Panc1 (cell line): Measurements from ENCODE around the gene KRTAP3-1. TPM values are rescaled to one million over a fixed set of nuclear protein-coding genes. Genes with fewer than 3 reads are reported as not detected.

ENCODE experiments used
- ATAC-seq: fragments of 200-7000 bp; cut with Tn5 transposase; 2 replicates; pipeline ENCODE4 v1.9.1; 2020; ENCODE audit warnings: mild to moderate bottlenecking, moderate library complexity
- BruUV-seq: library from RNA; stranded (reverse); fragments of 400-500 nt; replicated peaks from 2 replicates; lab custom pipeline; 2021; lab: Mats Ljungman, UMichigan
- CTCF ChIA-PET: fragments of 300-600 bp; sonication (Branson Sonifier 250); formaldehyde crosslinking; loops from one replicate; lab custom pipeline; 2022; ENCODE audit warnings: antibody characterized with exemption; lab: Charles Lee
- POLR2A ChIA-PET: fragments of 300-600 bp; sonication (Branson Sonifier 250); formaldehyde crosslinking; loops from one replicate; lab custom pipeline; 2022; ENCODE audit warnings: antibody characterized with exemption; lab: Charles Lee
- DNase-seq: peaks from one replicate; pipeline ENCODE4 v3.0.0-alpha.2; 2010; ENCODE audit warnings: low read depth, low spot score
- H3K27ac ChIP-seq: 2 replicates; pipeline ENCODE4 v1.5.1; 2011; ENCODE audit warnings: mild to moderate bottlenecking, low read length, inconsistent platforms
- H3K27me3 ChIP-seq: fragments of 200-500 bp; sonication (Bioruptor generic); 2 replicates; pipeline ENCODE4 v1.6.0; 2014; ENCODE audit warnings: low read length, inconsistent platforms; ENCODE audit not compliant: control insufficient read depth, insufficient read depth
- H3K36me3 ChIP-seq: fragments of 200-500 bp; sonication (Bioruptor generic); 2 replicates; pipeline ENCODE4 v1.5.1; 2014; ENCODE audit warnings: inconsistent platforms, mild to moderate bottlenecking, low read length, moderate library complexity; ENCODE audit not compliant: control insufficient read depth, insufficient read depth
- H3K4me1 ChIP-seq: 2 replicates; pipeline ENCODE4 v1.5.1; 2011; ENCODE audit warnings: inconsistent platforms, mild to moderate bottlenecking, low read length, moderate library complexity; ENCODE audit not compliant: control insufficient read depth, insufficient read depth
- H3K4me3 ChIP-seq, 2 experiments: 2 replicates each; pipeline ENCODE4 v1.5.1; 2011 to 2012; ENCODE audit warnings: low read depth in 2 of 2, low read length in 2 of 2, mild to moderate bottlenecking in 2 of 2, inconsistent platforms in 1 of 2, moderate library complexity in 1 of 2
- H3K9me3 ChIP-seq: fragments of 200-500 bp; sonication (Bioruptor generic); 2 replicates; pipeline ENCODE4 v1.5.1; 2014; ENCODE audit warnings: low read depth, mild to moderate bottlenecking, inconsistent platforms, low read length, moderate library complexity; ENCODE audit not compliant: control insufficient read depth, insufficient read depth
- CTCF ChIP-seq: fragments of 450-650 bp; IDR thresholded peaks from 2 replicates; pipeline ENCODE4 v1.5.1; 2017; ENCODE audit warnings: mild to moderate bottlenecking
- POLR2AphosphoS5 ChIP-seq: IDR thresholded peaks from 2 replicates; pipeline ENCODE4 v1.6.1; 2012; ENCODE audit warnings: mild to moderate bottlenecking, low read depth, low read length, moderate library complexity
- REST ChIP-seq, 2 experiments: IDR thresholded peaks; 2 replicates each; pipeline ENCODE4 v1.6.1; 2011 to 2012; ENCODE audit warnings: low read depth in 2 of 2, control low read depth in 1 of 2, low read length in 1 of 2, mild to moderate bottlenecking in 1 of 2, moderate library complexity in 1 of 2; ENCODE audit not compliant: insufficient read depth in 1 of 2
- SIN3A ChIP-seq: IDR thresholded peaks from 2 replicates; pipeline ENCODE4 v1.6.1; 2012; ENCODE audit warnings: low read depth, mild to moderate bottlenecking, low read length, moderate library complexity, borderline replicate concordance; ENCODE audit not compliant: insufficient read depth
- TCF7L2 ChIP-seq: IDR thresholded peaks from 2 replicates; pipeline ENCODE4 v1.6.1; 2011; ENCODE audit warnings: mild to moderate bottlenecking, low read depth, low read length, inconsistent platforms
- in situ Hi-C: cut with HindIII; loops from 2 replicates; pipeline ENCODE4 v1.10.0; 2016; ENCODE audit warnings: low sequenced_read_pairs, low pct_unique_long_range_greater_than_20kb
- intact Hi-C: fragments of 100-400 bp; cut with micrococcal nuclease; formaldehyde crosslinking; loops from one replicate; pipeline ENCODE4 v1.10.0; 2022; ENCODE audit not compliant: unreplicated experiment
- total RNA-seq: library from RNA; stranded (reverse); gene quantifications from one replicate; pipeline ENCODE4 v1.2.1, GENCODE V29; 2021; ENCODE audit not compliant: unreplicated experiment

Gene KRTAP3-1
- total RNA-seq, 1 experiment from 2014 or later: not detected

GRCh38 chr17:41019415-41019814, 10.5 kb upstream of the KRTAP3-1 start:
- intact Hi-C loops: no loop called here
- CTCF ChIA-PET: no interaction called here
- TF ChIP-seq POLR2AphosphoS5: no peak
- TF ChIP-seq TCF7L2: no peak
- no peak for TF ChIP-seq REST (IDR thresholded peaks at IDR 0.05; ENCODE audit: insufficient read depth in 1 of 2, low read depth in 2 of 2, low read length in 1 of 2)
- TF ChIP-seq SIN3A: no peak
- TF ChIP-seq CTCF: no peak
- ATAC-seq (no peak), DNase-seq (no peak)
- BruUV-seq: no TSS peak
- in situ Hi-C loops: no loop called here
- no peaks in the 10 kb centered on the region for H3K9me3 ChIP-seq
- no peak overlapping the region for H3K27ac ChIP-seq
- no peak overlapping the region for H3K4me3 ChIP-seq
- POLR2A ChIA-PET: no interaction called here
- H3K4me1 ChIP-seq: no peaks in the 10 kb centered on the region
- no peaks in the 10 kb centered on the region for H3K36me3 ChIP-seq
- peaks cover 2% of the 10 kb centered on the region; the same call in 1 of the 2 replicates for H3K27me3 ChIP-seq

DNA sequence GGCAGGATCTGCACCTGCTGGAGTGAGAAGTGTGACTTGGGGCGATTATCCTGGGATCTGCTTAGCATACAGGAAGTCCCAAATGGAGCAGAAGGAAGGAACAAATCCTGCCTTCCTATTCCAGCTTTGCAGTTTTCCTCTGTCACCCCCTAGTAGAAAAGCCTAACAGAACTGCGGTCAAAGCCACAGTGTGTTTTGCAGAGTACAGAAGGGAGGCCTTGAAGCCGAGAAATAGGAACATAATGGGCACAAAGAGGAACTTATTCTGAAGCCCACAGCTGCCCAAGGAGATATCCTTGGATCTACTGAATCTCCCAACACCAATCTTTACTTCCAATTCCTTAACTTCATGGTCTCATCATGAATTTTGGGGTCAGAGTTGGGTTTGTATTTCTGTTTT, 9.6 kb upstream of the KRTAP3-1 start:
- BruUV-seq: no TSS peak
- Histone ChIP-seq H3K9me3 (no peaks in the 10 kb centered on the region), H3K27me3 (peaks cover under 1% of the 10 kb centered on the region; the same call in 1 of the 2 replicates), H3K27ac (no peak overlapping the region), H3K36me3 (no peaks in the 10 kb centered on the region), H3K4me3 (no peak overlapping the region), H3K4me1 (no peaks in the 10 kb centered on the region)
- POLR2A ChIA-PET: interaction anchor here (0.6 kb wide), 1 partner anchor 44 kb away, joined by 5 read pairs; no protein-coding TSS in a partner anchor
- ATAC-seq (no peak), DNase-seq (no peak)
- in situ Hi-C loops (no loop called here), intact Hi-C loops (no loop called here)
- CTCF ChIA-PET: no interaction called here
- TF ChIP-seq SIN3A (no peak), POLR2AphosphoS5 (no peak), CTCF (no peak), TCF7L2 (no peak), REST (IDR thresholded peaks at IDR 0.05; ENCODE audit: insufficient read depth in 1 of 2, low read depth in 2 of 2, low read length in 1 of 2) (no peak)
